Bronchial epithelial cell (primary cell): ENCODE data around the gene LRSAM1. TPM values are rescaled to one million over a fixed set of nuclear protein-coding genes. Genes with fewer than 3 reads are reported as not detected.

Experiments
- DNase-seq: peaks from one replicate; pipeline ENCODE4 v3.0.0-alpha.2; 2010; ENCODE audit warnings: low read depth
- FAIRE-seq: peaks from 2 replicates; lab custom pipeline; 2011; peaks lifted over from hg19 to GRCh38; lab: Jason Lieb, UNC
- H3K27me3 ChIP-seq: 2 replicates; pipeline ENCODE4 v1.5.1; 2011; ENCODE audit warnings: low read length; ENCODE audit not compliant: control insufficient read depth, insufficient read depth
- H3K36me3 ChIP-seq: 2 replicates; pipeline ENCODE4 v1.5.1; 2011; ENCODE audit warnings: low read length; ENCODE audit not compliant: control insufficient read depth, insufficient read depth
- H3K4me3 ChIP-seq: 2 replicates; pipeline ENCODE4 v1.5.1; 2011; ENCODE audit warnings: mild to moderate bottlenecking, low read depth, low read length, control low read depth
- total RNA-seq: library from RNA; depleted of rRNA; stranded (reverse); fragments of >200 nt; gene quantifications from 2 replicates; pipeline ENCODE4 v1.2.1, GENCODE V29; 2014
- TF ChIP-seq, protein P1 (sequence below): IDR thresholded peaks from 2 replicates; pipeline ENCODE4 v1.5.1; 2011; ENCODE audit warnings: mild to moderate bottlenecking, moderate library complexity, low read length, control low read depth, inconsistent platforms; ENCODE audit not compliant: insufficient read depth, severe bottlenecking

The LRSAM1 gene
- total RNA-seq, 1 donor from 2014 or later, result 5.3 TPM

DNA sequence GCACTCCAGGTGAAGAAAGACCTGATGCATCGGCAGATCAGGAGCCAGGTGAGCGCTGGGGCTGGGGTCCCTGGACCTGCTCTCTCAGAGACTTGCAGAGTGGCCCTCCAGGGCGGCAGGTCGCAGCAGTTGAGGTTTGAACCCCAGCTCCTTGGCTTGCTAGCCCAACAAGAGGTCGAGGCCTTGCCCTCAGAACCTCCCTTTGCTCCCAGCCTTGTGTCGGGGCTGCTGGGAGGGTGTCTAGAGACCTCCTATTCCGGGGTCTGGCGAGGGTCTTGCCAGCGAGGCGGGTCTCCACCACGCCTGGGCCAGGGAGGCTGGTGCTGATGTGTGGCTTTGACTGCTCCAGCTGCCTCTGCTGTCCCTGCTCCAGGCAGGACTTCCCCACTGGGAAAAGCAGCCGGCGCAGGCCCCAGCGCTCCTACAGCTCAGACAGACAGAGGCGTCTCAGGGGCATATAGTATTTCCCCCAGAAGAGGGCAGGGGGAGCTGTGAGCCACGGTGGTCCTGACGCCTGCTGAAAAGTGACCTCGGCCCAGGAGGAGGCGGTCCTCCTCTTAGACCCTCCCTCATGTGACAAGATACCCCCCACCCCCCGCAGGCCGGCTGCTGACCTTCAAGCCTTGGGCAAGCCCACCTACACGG is 38.3 kb downstream of the LRSAM1 start:
- FAIRE-seq, result no peak
- TF ChIP-seq, protein P1, sequence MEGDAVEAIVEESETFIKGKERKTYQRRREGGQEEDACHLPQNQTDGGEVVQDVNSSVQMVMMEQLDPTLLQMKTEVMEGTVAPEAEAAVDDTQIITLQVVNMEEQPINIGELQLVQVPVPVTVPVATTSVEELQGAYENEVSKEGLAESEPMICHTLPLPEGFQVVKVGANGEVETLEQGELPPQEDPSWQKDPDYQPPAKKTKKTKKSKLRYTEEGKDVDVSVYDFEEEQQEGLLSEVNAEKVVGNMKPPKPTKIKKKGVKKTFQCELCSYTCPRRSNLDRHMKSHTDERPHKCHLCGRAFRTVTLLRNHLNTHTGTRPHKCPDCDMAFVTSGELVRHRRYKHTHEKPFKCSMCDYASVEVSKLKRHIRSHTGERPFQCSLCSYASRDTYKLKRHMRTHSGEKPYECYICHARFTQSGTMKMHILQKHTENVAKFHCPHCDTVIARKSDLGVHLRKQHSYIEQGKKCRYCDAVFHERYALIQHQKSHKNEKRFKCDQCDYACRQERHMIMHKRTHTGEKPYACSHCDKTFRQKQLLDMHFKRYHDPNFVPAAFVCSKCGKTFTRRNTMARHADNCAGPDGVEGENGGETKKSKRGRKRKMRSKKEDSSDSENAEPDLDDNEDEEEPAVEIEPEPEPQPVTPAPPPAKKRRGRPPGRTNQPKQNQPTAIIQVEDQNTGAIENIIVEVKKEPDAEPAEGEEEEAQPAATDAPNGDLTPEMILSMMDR, result no peak
- H3K27me3 ChIP-seq, result no peaks in the 10 kb centered on the region
- no peak overlapping the region for H3K4me3 ChIP-seq
- DNase-seq, result no peak
- H3K36me3 ChIP-seq, result peaks cover 24% of the 10 kb centered on the region

DNA sequence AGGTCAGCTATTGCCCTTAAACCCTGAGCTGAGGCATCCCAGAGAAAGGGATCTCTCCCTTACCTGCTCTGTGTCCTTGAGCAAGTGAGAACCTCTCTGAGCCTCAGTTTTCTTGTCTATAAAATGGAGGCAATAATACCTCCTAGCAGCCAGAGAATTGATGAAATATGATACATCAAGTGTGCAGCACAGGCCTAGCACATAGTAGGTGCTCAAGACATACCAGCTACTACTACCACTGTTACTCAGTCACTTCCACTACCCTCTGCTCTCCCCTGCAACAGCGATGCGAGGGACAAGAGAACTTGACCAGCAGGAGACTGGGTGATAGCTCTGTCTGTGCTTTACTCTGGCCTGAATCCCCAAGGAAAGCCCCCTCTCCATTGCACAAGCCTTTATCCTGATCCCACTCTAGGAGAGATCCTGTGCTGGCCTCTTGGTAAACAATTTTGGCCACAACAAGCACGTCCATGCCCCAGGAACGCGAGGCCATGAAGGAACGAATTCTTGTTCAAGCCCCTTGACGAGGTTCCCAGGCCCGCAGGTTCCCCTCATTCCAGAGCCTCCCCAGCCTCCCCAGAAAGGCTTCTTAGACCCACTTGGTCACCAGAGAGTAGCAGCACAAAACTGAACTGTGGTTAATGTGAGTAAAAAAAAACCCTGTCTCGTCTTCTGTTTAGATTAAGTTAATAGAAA is 39.4 kb downstream of the LRSAM1 start:
- Histone ChIP-seq H3K27me3 (no peaks in the 10 kb centered on the region), H3K36me3 (peaks cover 21% of the 10 kb centered on the region), H3K4me3 (no peak overlapping the region)
- TF ChIP-seq, protein P1, result no peak
- no peak for DNase-seq
- FAIRE-seq, result no peak

DNA sequence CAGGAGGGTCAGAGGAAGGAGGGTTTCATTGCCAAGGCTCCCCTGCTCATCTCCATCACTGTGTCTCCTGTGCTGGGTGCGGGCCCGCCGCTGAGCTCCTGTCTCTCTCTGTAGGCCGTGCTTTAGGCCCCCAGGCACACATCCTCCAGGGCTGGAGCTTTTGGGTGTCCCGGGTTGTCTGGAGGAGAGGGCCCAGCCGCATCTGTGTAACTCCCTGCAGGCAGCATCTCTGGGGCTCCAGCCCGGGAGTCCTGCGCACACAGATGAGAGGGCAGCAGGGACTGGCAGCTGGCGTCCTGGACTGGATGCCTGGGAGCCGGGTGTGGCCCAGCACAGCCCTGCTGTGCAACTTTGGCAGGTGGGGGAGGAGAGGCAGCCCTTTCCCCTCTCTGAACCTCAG is 40.2 kb downstream of the LRSAM1 start:
- H3K36me3 ChIP-seq, result peaks cover 20% of the 10 kb centered on the region
- no peak overlapping the region for H3K4me3 ChIP-seq
- TF ChIP-seq, protein P1, result no peak
- FAIRE-seq (no peak), DNase-seq (no peak)
- no peaks in the 10 kb centered on the region for H3K27me3 ChIP-seq

DNA sequence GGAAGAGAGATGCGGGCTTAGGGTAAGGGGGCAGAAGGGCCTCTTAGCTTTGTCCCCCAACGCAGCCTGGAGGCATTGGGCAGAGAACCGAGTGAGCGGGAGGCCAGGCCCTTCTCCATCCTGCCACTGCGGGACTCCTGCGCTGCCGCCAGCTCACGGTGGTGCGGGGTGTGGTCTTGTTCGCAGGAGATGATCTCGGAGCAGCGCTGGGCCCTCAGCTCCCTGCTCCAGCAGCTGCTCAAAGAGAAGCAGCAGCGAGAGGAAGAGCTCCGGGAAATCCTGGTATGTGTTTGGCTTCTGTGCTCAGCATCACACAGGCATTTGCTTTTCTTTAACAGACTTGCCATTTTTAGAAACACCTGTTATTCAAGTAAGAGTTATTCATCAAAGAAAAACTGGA is 41.3 kb downstream of the LRSAM1 start:
- Histone ChIP-seq H3K4me3 (no peak overlapping the region), H3K27me3 (no peaks in the 10 kb centered on the region), H3K36me3 (peaks cover 24% of the 10 kb centered on the region)
- no peak for FAIRE-seq
- no peak for DNase-seq
- TF ChIP-seq, protein P1, result no peak

DNA sequence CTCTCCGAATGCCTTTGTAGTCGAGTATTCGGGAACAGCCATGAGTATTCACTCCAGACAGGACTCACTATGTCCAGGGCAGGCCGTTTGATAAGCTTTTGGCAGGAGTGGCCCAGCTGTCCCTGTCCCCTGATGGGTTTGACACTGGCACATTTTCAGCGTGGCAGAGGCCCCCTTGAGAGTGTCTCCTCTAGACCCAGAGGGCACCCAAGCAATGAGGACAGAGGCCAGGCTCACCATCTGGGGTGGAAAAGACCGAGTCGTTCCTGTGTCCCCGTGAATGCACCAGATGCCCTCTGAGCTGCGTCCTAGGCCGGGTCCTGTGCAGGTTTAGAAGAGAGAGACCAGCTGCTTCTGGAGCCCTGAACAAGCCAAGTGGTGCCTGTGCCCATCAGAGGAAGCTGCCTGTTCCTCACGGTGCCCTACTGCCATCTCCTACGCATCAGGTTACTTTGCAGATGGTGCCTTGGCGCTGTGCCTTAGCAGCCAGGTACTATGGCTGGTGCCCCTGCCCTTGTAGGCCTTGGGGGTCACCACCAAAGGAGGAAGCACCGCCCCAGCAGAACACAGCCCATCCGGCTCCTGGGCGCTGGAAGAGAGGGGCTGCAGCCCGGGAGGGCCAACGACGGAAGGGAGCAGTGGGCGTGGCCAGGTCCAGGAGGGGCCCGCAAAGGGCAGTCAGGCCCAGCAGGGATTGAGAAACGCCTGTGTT is 42.4 kb downstream of the LRSAM1 start:
- H3K36me3 ChIP-seq, result peaks cover 25% of the 10 kb centered on the region
- H3K4me3 ChIP-seq, result no peak overlapping the region
- DNase-seq (no peak), FAIRE-seq (no peak)
- TF ChIP-seq, protein P1, result no peak
- no peaks in the 10 kb centered on the region for H3K27me3 ChIP-seq
